ENCODE measurements around the gene ANKRD34A.

ANKRD34A gene

DNA sequence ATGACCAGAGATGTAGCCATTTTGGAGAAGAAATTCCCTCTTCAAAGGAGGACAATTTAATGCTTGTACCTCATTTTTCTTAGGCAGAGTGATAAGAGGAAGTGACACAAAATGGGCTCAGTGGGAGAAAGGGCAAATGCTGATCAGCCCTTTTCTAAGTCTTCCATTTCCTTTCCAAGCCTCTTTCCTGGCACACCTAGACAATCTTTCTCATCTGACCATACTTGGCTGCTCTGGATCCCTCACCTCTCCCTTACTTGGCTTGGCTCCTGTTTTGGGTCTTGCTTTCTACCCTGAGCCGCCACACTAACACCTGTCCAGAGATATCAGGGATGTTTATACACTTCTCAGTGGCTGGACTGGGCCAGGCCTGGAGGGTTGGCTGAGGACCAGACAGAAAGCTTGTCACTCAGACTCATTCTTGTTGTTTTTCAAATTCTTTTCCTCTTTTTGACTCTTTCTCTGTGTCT lies 18.9 kb upstream of the ANKRD34A start:
- Histone ChIP-seq H4K20me1 (ENCODE audit: insufficient read depth) (no peaks in the 10 kb centered on the region), H3K27me3 (ENCODE audit: insufficient read depth, low read depth) (no peaks in the 10 kb centered on the region), H3K4me3 (IDR thresholded peaks at IDR 0.05; ENCODE audit: insufficient read depth, low read depth, low read length) (no peak overlapping the region), H3K9ac (no peak overlapping the region), H2AFZ (ENCODE audit: low read depth) (no peak overlapping the region), H3K79me2 (ENCODE audit: insufficient read depth, low read depth) (no peaks in the 10 kb centered on the region), H3K4me2 (no peak overlapping the region), H3K36me3 (ENCODE audit: insufficient read depth) (no peaks in the 10 kb centered on the region), H3K27ac (no peak overlapping the region), H3K4me1 (ENCODE audit: low read depth, poor library complexity, severe bottlenecking) (peaks cover 50% of the 10 kb centered on the region)
- TF ChIP-seq, protein P1, sequence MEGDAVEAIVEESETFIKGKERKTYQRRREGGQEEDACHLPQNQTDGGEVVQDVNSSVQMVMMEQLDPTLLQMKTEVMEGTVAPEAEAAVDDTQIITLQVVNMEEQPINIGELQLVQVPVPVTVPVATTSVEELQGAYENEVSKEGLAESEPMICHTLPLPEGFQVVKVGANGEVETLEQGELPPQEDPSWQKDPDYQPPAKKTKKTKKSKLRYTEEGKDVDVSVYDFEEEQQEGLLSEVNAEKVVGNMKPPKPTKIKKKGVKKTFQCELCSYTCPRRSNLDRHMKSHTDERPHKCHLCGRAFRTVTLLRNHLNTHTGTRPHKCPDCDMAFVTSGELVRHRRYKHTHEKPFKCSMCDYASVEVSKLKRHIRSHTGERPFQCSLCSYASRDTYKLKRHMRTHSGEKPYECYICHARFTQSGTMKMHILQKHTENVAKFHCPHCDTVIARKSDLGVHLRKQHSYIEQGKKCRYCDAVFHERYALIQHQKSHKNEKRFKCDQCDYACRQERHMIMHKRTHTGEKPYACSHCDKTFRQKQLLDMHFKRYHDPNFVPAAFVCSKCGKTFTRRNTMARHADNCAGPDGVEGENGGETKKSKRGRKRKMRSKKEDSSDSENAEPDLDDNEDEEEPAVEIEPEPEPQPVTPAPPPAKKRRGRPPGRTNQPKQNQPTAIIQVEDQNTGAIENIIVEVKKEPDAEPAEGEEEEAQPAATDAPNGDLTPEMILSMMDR (conservative IDR thresholded peaks at IDR 0.05; ENCODE audit: low read depth, low read length): no peak

DNA sequence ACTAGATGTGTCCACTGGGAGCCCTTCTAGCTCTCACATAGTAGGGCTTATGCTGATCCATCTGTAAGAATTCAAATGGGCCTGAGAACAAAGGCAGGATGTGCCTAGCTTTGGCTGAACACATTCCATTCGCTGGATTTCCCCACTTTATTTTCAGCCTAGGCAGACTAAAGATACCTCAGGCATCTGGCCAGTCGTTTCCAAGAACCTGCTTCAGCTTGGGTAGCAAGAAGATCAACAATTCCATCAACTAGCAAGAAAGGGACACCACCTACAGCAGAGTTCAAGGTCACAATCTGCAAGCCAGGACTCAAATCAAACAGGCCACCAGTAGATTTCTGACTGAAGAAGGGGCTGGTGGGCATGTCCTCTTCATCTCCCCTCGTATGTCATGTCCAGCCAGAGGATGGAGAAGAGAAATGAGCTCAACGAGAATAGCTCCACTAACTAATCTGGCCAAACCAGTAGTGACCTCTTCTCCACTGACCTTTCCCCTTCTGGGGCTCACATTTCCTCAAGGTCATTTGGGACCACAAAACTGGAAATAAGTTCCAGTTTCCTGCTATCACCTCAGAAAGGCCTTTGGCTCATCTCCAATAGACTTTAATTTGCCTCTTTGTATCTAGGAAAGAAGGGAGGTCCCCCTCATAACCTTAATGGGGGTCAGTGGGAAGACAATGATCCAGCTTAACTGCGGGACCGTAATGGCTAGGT lies 17.8 kb upstream of the ANKRD34A start:
- no peak overlapping the region for H2AFZ ChIP-seq (ENCODE audit: low read depth)
- no peak overlapping the region for H3K4me3 ChIP-seq (IDR thresholded peaks at IDR 0.05; ENCODE audit: insufficient read depth, low read depth, low read length)
- H3K27me3 ChIP-seq (ENCODE audit: insufficient read depth, low read depth): no peaks in the 10 kb centered on the region
- H3K4me1 ChIP-seq (ENCODE audit: low read depth, poor library complexity, severe bottlenecking): peaks cover 61% of the 10 kb centered on the region
- no peak overlapping the region for H3K9ac ChIP-seq
- no peaks in the 10 kb centered on the region for H4K20me1 ChIP-seq (ENCODE audit: insufficient read depth)
- H3K27ac ChIP-seq: no peak overlapping the region
- no peaks in the 10 kb centered on the region for H3K79me2 ChIP-seq (ENCODE audit: insufficient read depth, low read depth)
- no peaks in the 10 kb centered on the region for H3K36me3 ChIP-seq (ENCODE audit: insufficient read depth)
- no peak overlapping the region for H3K4me2 ChIP-seq
- TF ChIP-seq, protein P1 (conservative IDR thresholded peaks at IDR 0.05; ENCODE audit: low read depth, low read length): no peak

DNA sequence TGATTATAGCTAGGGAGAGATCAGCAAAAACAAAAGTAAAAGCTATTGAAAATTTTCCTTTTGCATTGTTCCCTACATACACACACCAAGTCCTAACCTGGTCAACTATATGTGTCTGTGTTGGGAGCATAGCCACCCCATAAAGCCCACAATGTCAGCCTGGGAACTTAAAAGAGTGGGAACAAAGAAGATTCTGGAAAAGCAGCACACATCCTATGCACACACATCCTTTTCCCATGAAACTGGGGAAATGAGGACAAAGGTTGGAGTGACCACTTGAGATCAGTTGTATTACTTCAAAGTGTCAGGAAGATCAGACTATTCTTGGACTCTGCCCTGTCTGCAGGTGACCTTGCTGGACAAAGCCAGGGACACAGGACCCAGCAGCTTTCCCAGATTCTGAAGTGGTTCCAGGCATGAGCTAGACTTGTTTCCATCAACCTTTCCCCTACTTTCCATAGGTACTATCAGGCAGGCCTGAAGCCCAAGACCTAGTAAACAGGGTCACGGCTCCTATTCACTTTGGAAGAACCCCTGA lies 16.2 kb upstream of the ANKRD34A start:
- H3K27ac ChIP-seq: peak overlapping the region; percentile 85
- no peaks in the 10 kb centered on the region for H4K20me1 ChIP-seq (ENCODE audit: insufficient read depth)
- peak overlapping the region; percentile 41; the same call in 1 of the 2 replicates for H3K9ac ChIP-seq
- no peaks in the 10 kb centered on the region for H3K27me3 ChIP-seq (ENCODE audit: insufficient read depth, low read depth)
- H3K4me2 ChIP-seq: peak overlapping the region; percentile 93
- peaks cover 62% of the 10 kb centered on the region for H3K4me1 ChIP-seq (ENCODE audit: low read depth, poor library complexity, severe bottlenecking)
- no peaks in the 10 kb centered on the region for H3K79me2 ChIP-seq (ENCODE audit: insufficient read depth, low read depth)
- no peaks in the 10 kb centered on the region for H3K36me3 ChIP-seq (ENCODE audit: insufficient read depth)
- TF ChIP-seq, protein P1 (conservative IDR thresholded peaks at IDR 0.05; ENCODE audit: low read depth, low read length): no peak
- H2AFZ ChIP-seq (ENCODE audit: low read depth): peak overlapping the region; percentile 58
- H3K4me3 ChIP-seq (IDR thresholded peaks at IDR 0.05; ENCODE audit: insufficient read depth, low read depth, low read length): no peak overlapping the region

DNA sequence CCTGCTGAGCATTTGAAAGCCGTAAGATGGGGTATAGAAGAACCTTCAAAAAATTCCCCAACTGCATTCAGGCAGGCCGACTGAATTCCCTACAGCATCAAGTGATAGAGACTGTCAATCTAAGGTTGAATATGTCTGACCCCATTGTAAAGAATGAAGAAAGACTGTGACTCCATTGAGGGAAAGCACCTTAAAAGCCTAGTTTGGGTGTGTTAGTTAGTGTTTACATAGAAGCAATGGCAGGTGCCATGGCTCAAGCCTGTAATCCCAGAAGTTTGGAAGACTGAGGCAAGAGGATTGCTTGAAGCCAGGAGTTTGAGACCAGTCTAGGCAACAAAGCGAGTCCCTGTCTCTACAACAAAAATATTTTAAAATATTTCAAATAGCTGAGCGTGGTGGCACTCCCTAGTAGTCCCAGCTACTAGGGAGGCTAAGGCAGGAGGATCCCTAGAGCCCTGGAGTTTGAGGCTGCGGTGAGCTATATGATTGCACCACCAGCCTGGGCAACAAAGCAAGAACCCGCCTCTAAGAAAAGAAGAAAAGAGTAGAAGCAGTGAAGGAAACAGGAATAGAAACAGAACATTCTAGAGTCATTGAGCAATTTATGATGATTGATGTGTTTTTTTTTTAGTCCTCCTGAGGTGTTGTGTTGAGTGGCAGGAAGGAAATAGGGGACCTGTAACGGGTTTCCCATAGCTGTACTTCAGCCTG lies 15.5 kb upstream of the ANKRD34A start:
- Histone ChIP-seq H2AFZ (ENCODE audit: low read depth) (peak overlapping the region; percentile 58), H3K4me3 (IDR thresholded peaks at IDR 0.05; ENCODE audit: insufficient read depth, low read depth, low read length) (peak overlapping the region; percentile 84), H3K4me1 (ENCODE audit: low read depth, poor library complexity, severe bottlenecking) (peaks cover 62% of the 10 kb centered on the region)

More for the DNA sequence above, 15.5 kb upstream of the ANKRD34A start:
- no peaks in the 10 kb centered on the region for H3K79me2 ChIP-seq (ENCODE audit: insufficient read depth, low read depth)
- peak overlapping the region; percentile 85 for H3K27ac ChIP-seq
- peak overlapping the region; percentile 93 for H3K4me2 ChIP-seq
- H4K20me1 ChIP-seq (ENCODE audit: insufficient read depth): no peaks in the 10 kb centered on the region
- H3K9ac ChIP-seq: peak overlapping the region; percentile 41
- no peaks in the 10 kb centered on the region for H3K36me3 ChIP-seq (ENCODE audit: insufficient read depth)
- TF ChIP-seq, protein P1 (conservative IDR thresholded peaks at IDR 0.05; ENCODE audit: low read depth, low read length): no peak
- H3K27me3 ChIP-seq (ENCODE audit: insufficient read depth, low read depth): no peaks in the 10 kb centered on the region
